ENCODE results near the gene IL22RA1.
A peak's percentile ranks its signal among the peaks of the same experiment; 100 is the strongest.

IL22RA1 gene

DNA sequence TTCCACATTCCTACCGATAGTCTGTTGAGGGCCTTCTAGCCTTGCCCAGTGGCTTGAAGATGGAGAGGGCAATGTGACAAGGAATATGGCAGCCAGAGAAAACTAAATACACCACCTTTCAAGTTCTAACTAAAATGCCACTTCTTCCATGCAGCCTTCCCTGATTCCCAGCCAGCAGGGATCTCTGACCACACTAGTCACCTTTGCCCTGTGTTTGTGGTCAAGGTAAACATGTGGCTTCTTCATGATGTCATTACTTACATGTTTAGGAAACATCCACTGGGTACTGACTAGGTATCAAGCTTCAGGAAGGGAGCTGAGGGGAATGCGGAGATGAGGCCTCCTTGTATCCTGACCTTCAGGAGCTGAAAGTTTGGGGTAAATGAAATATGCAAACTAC, 22.6 kb upstream of the IL22RA1 start:
- TF ChIP-seq, protein P1, sequence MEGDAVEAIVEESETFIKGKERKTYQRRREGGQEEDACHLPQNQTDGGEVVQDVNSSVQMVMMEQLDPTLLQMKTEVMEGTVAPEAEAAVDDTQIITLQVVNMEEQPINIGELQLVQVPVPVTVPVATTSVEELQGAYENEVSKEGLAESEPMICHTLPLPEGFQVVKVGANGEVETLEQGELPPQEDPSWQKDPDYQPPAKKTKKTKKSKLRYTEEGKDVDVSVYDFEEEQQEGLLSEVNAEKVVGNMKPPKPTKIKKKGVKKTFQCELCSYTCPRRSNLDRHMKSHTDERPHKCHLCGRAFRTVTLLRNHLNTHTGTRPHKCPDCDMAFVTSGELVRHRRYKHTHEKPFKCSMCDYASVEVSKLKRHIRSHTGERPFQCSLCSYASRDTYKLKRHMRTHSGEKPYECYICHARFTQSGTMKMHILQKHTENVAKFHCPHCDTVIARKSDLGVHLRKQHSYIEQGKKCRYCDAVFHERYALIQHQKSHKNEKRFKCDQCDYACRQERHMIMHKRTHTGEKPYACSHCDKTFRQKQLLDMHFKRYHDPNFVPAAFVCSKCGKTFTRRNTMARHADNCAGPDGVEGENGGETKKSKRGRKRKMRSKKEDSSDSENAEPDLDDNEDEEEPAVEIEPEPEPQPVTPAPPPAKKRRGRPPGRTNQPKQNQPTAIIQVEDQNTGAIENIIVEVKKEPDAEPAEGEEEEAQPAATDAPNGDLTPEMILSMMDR (IDR thresholded peaks at IDR 0.05; ENCODE audit: low read depth, low read length) = no peak
- no peak overlapping the region for H3K4me3 ChIP-seq (ENCODE audit: low read depth, low read length)

DNA sequence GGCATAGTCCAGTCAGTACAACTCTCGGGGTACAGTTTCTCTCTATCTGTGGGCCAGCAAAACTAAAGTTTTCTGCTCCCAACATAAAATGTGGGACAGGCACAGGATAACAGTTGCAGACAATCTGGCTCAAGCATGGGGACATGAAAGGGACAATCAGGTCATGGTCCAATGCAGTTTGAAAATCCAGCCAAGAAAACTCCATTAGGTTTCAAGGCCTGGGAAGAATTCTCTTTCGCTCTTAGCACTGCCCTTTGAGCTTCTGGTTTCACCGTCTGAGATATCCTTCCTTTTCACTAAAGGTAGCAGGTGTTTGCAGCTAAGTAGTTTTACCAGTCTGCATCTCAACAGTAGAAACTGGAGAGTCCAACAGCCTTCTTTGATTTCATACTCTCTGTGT, 21.1 kb upstream of the IL22RA1 start:
- TF ChIP-seq, protein P1 (IDR thresholded peaks at IDR 0.05; ENCODE audit: low read depth, low read length) = no peak
- H3K4me3 ChIP-seq (ENCODE audit: low read depth, low read length) = no peak overlapping the region

DNA sequence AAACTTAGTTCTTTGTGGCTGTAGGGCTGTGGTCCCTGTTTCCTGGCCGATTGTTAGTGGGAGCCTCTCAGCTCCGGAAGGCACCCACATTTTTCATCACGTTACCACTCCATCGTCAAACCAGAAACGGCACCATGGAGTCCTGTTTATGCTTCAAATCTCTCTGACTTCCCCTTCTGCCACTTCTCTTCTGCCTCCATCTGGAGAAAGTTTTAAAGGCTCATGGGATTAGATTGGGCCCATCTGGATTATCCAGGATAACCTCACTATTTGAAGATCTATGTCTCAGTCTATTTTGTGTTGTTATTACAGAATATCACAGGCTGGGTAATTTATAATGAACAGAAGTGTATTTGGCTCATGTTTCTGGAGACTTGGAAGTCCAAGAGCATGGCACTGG, 19.3 kb upstream of the IL22RA1 start:
- no peak overlapping the region for H3K4me3 ChIP-seq (ENCODE audit: low read depth, low read length)
- TF ChIP-seq, protein P1 (IDR thresholded peaks at IDR 0.05; ENCODE audit: low read depth, low read length) = no peak

DNA sequence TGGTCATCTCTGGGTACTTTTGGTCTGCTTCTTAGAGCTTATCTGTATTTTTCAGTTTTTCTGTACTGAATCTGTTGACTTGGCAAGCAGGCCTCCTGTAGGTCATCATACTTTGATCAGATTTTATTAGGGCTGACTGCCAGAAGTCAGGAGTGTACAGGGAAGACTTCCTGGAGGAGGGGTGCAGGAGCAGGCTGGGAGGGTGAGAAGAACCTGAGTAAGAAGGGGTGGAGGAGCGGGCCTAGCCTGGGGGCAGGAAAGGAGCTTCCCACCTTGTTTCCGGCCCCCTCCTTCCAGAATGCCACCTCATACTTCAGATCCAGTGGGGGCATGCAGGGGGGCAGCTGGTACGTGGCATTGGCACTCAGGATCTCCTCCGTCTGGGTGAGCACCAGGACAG, 18.3 kb upstream of the IL22RA1 start:
- TF ChIP-seq, protein P1 (IDR thresholded peaks at IDR 0.05; ENCODE audit: low read depth, low read length) = no peak
- H3K4me3 ChIP-seq (ENCODE audit: low read depth, low read length) = no peak overlapping the region

DNA sequence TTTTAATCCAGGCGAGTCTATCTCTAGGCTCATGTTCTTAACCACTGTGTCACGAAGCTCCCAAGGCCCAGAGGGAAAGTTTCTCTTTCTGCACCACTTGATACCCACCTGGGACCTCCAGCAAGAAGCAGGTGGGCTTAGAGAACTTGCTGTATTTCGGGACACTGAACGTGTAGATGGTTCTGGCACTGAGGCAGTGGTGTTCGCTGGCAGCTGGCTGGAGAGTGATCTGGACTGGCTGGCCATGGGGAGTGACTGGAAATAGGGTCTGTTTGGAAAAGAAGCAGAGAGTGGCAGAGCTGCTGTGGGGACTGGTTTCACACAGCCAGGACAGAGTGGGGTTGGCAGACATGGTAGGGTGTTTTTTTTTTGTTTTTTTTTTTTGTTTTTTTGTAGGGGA, 16.4 kb upstream of the IL22RA1 start:
- TF ChIP-seq, protein P1 (IDR thresholded peaks at IDR 0.05; ENCODE audit: low read depth, low read length) = no peak
- H3K4me3 ChIP-seq (ENCODE audit: low read depth, low read length) = no peak overlapping the region

DNA sequence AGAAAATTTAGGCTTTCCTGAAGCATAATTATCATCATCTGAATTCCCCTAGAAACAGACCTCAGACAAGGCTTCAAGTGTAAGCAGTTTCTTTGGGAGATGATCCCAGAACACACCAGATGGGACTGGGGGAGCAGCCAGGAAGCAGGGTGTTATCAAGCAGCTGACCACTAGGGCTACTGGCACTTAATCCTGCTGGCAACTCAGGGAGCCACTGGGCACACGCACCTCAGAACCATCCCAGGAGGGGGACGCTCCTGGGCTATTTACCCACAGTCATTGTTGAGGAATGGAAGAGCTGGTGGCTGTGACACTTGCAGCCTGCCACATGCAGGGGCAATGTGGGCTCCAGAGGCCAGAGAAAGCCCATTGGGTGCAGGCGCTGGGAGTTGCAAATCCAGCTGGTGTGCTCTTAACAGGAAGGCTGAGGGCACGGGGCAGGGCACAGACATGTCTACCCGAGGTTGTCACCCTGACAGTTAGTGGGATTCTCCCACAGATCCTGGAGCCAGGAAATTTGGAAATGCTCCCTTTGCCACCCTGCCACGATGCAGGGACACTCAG, 15.1 kb upstream of the IL22RA1 start:
- TF ChIP-seq, protein P1 (IDR thresholded peaks at IDR 0.05; ENCODE audit: low read depth, low read length) = peak; percentile 35; the same call in 1 of the 2 replicates
- no peak overlapping the region for H3K4me3 ChIP-seq (ENCODE audit: low read depth, low read length)

DNA sequence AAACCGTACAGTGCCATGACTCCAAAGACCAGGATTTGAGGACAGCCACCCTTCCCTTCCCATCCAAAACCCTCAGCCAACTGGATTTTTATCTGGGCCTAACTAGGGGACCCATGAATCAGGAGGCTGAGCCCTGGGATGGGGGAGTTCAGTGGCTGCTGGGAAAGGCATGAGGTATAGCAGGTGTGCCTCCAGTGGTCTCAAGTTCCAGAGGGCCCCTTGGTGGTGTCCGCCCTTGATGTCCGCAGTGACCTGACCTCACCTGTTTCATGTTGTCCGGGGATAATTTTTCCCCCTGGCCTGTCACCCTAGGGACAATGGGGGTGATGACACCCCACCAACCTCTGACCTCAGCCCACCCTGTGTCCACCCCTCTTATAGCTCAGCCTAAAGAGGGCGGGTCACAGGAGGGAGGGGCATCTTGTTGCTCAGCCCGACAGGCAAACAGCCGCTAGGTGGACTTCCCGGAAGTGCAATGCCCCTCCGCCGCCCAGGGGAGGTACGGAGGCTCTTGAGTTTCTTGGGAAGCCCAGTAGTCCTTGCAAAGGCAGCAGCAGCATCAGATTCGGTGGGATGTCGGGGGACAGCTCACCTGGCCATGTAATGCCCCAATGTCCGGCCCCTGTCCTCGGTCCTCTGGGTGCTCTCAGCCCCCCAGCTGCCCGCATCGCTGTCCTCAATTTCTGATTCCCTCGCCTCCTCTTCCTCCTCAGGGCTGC, 13.8 kb upstream of the IL22RA1 start:
- TF ChIP-seq, protein P1 (IDR thresholded peaks at IDR 0.05; ENCODE audit: low read depth, low read length) = no peak
- H3K4me3 ChIP-seq (ENCODE audit: low read depth, low read length) = no peak overlapping the region
